Psoas muscle (tissue), 8 donors: Measurements from ENCODE around the gene RPS3. TPM values are rescaled to one million over a fixed set of nuclear protein-coding genes. Genes with fewer than 3 reads are reported as not detected.
A peak's percentile ranks its signal among the peaks of the same experiment; 100 is the strongest.

Experiments
- ATAC-seq, 4 donors: fragments of 200-7000 bp; cut with Tn5 transposase; one replicate each; pipeline ENCODE4 v1.9.1; 2020; ENCODE audit warnings: moderate library complexity in 3 of 4, mild to moderate bottlenecking in 2 of 4
- DNase-seq, 2 donors: peaks; one replicate each; pipeline ENCODE4 v3.0.0-alpha.2; 2020
- H3K27ac ChIP-seq: fragments of 200-600 bp; one replicate; pipeline ENCODE4 v1.8.0; 2022
- H3K27me3 ChIP-seq, 3 donors: fragments of 200-600 bp in 1 of 3; one replicate each; pipeline versions ENCODE4 v1.6.1 to v1.8.0; 2013 to 2022; ENCODE audit warnings: low read length in 2 of 3, mild to moderate bottlenecking in 2 of 3, moderate library complexity in 1 of 3; ENCODE audit not compliant: insufficient read depth in 3 of 3
- H3K36me3 ChIP-seq, 2 donors: fragments of 200-600 bp in 1 of 2; one replicate each; pipeline versions ENCODE4 v1.6.1 to v1.8.0; 2013 to 2022; ENCODE audit warnings: low read depth in 1 of 2, mild to moderate bottlenecking in 1 of 2, moderate library complexity in 1 of 2; ENCODE audit not compliant: insufficient read depth in 1 of 2
- H3K4me1 ChIP-seq: fragments of 200-600 bp; one replicate; pipeline ENCODE4 v1.8.0; 2022
- H3K4me3 ChIP-seq: fragments of 200-600 bp; one replicate; pipeline ENCODE4 v1.8.0; 2022; ENCODE audit warnings: mild to moderate bottlenecking
- H3K9me3 ChIP-seq: fragments of 200-600 bp; one replicate; pipeline ENCODE4 v1.8.0; 2022
- WGBS, 3 donors: extraction: QIAGEN DNeasy Blood & Tissue Kit; methylation state at CpG; one replicate each; pipeline versions ENCODE4 v1.1.6 to v1.1.7; 2013; 5-methylcytosine and 5-hydroxymethylcytosine counted together
- intact Hi-C, 2 donors: fragments of 100-400 bp; cut with DNase I; formaldehyde crosslinking; loops; one replicate each; pipeline versions ENCODE4 v1.11.0 to v1.14.2; 2022
- polyA plus RNA-seq, 3 donors: library from polyadenylated mRNA; stranded (reverse); fragments of 200-250 nt; gene quantifications; one replicate each; pipeline ENCODE4 v1.2.3, GENCODE V29; 2013
- total RNA-seq, 4 donors: library from RNA; stranded (reverse); fragmentation: NEBNext Ultra II Directional in 2 of 4; extraction: Animal tissue kit (Norgen Biotek cat#: 25700) in 2 of 4; gene quantifications; one replicate each; pipeline versions ENCODE4 v1.2.1 to v1.2.4, GENCODE V29; 2021 to 2023
- TF ChIP-seq, protein P1 (sequence below): fragments of 200-600 bp; IDR thresholded peaks from one replicate; pipeline ENCODE4 v1.8.0; 2022; ENCODE audit warnings: antibody characterized with exemption
- donor health status: healthy with polysubstance abuse.
- donor health status: DM: no; HTN: no; CAD: no; lungs with moderate emphysema.
- donor health status: Bipolar disorder and iron deficiency.
- donor health status: healthy.
- donor health status: DM: yes; HTN: yes; CAD: no.
- donor health status: DM: no; HTN: no; CAD: no.
- donor health status: DM: no; HTN: no; CAD: no.
- donor health status: DM: yes; HTN: yes; CAD: no.

Gene RPS3
- total and polyA plus RNA-seq, 7 donors: 807 to 2,132 (median 1,216) TPM

DNA sequence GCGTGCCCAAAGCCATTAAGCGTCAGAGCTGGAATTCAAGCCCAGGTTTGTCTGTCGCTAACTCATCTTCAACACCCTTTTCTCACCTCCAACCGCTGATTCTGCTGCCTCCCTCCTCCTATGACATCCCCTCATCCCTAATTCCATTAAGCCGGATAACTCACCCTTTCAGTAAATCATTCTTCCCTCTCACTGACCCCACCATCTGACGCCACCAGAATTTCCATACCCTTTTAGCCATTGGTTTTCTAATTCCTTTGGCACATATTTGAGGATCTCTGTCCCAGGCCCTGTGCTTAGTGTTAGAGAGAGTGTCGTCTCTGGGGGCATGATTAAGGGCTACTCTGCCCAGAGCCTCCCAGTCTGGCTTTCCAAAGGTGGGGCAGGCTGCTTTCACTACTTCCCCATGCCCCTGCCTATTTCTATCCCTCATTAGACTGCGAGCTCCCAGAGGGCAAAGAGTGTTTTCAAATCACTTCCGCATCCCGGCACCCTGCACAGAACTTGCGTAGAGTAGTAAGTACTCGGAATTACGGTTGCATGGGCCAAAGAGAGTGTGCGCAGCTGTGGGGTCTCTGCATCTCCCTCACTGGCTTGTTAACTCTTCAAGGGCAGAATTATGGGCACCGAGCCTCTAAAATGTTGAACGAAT is 29.8 kb downstream of the RPS3 start:
- WGBS, 3 donors: 71 to 79% (median 75%) methylated on average over 16 of the region's 16 CpGs
- intact Hi-C loops: no loop called here
- TF ChIP-seq, protein P1, sequence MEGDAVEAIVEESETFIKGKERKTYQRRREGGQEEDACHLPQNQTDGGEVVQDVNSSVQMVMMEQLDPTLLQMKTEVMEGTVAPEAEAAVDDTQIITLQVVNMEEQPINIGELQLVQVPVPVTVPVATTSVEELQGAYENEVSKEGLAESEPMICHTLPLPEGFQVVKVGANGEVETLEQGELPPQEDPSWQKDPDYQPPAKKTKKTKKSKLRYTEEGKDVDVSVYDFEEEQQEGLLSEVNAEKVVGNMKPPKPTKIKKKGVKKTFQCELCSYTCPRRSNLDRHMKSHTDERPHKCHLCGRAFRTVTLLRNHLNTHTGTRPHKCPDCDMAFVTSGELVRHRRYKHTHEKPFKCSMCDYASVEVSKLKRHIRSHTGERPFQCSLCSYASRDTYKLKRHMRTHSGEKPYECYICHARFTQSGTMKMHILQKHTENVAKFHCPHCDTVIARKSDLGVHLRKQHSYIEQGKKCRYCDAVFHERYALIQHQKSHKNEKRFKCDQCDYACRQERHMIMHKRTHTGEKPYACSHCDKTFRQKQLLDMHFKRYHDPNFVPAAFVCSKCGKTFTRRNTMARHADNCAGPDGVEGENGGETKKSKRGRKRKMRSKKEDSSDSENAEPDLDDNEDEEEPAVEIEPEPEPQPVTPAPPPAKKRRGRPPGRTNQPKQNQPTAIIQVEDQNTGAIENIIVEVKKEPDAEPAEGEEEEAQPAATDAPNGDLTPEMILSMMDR: no peak
- Histone ChIP-seq H3K36me3 (no peaks in the 10 kb centered on the region), H3K27ac (no peak overlapping the region), H3K4me1 (no peaks in the 10 kb centered on the region), H3K4me3 (peak overlapping the region; percentile 65), H3K27me3 (peaks cover 0 to 53% (median 14%) of the 10 kb centered on the region in 3 donors), H3K9me3 (no peaks in the 10 kb centered on the region)
- peak in 1 of 2 donors; percentile 3 for DNase-seq
- no peak for ATAC-seq

DNA sequence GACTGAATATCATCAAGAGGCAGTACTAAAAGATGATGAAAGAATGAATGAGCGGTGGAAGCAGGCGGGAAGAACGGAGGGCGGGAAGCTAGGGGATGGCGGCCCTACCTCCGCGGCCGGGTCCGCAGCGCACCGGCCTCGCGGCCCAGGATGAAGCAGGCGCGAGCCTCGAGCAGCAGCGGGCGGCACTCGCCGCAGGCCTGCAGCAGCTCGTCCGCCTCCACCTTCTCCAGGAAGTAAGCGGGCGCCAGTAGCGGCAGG is 30.3 kb downstream of the RPS3 start:
- Histone ChIP-seq H3K36me3 (no peaks in the 10 kb centered on the region), H3K4me3 (peak overlapping the region; percentile 51), H3K27me3 (peaks cover 0 to 53% (median 14%) of the 10 kb centered on the region in 3 donors), H3K27ac (no peak overlapping the region), H3K4me1 (no peaks in the 10 kb centered on the region), H3K9me3 (no peaks in the 10 kb centered on the region)
- intact Hi-C loops: no loop called here
- TF ChIP-seq, protein P1: no peak
- 22 to 34% (median 28%) methylated on average over 11 to 25 of the region's 25 CpGs for WGBS, 3 donors
- DNase-seq (no peak), ATAC-seq (no peak)

DNA sequence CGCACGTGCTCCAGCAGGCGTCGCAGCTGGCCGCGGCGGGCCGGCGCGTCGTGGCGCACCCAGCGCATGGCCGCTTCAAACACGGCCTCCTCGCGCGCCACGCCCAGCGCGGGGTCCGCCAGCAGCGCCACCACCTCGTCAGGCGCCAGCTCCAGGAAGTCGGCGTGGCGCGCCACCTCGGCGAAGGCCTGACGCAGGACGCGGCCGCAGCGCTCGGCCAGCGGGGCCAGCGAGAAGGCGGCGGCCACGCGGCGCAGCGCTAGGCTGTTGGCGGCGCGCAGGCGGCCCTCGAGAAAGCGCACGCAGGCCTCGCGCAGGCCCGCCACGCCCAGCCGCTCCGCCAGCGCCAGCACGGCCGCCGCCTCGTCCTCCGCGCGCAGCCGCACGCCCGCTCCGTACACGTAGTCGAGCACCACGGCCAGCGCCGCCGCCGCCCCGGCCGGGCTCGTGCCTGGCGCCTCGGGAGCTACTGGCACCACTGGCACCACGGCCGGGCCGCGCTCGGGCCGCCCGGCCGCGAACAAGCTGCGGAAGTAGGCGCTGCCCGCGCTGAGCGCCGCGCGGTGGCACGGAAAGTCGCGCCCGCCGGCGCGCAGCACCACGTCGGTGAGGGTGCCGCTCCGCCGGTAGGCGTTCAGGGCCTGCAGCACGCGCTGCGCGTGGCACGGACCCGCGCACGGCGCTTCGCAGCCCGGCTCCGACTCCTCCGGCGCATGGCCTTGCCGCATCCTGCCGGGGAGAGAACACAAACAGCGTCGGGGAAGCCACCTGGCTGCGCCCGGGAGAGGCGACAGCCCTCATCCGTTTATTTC is 30.8 kb downstream of the RPS3 start:
- Histone ChIP-seq H3K27me3 (peaks cover 0 to 53% (median 14%) of the 10 kb centered on the region in 3 donors), H3K36me3 (peaks cover 0 to 1% of the 10 kb centered on the region in 2 donors), H3K27ac (no peak overlapping the region), H3K4me3 (peak overlapping the region; percentile 51), H3K4me1 (no peaks in the 10 kb centered on the region), H3K9me3 (no peaks in the 10 kb centered on the region)
- TF ChIP-seq, protein P1: no peak
- DNase-seq (peak; percentile 74 to 80), ATAC-seq (peak; percentile 38 to 68 (median 48))
- intact Hi-C loops: no loop called here
- 0 to 1% (median 1%) methylated on average over 85 to 134 of the region's 134 CpGs for WGBS, 3 donors

DNA sequence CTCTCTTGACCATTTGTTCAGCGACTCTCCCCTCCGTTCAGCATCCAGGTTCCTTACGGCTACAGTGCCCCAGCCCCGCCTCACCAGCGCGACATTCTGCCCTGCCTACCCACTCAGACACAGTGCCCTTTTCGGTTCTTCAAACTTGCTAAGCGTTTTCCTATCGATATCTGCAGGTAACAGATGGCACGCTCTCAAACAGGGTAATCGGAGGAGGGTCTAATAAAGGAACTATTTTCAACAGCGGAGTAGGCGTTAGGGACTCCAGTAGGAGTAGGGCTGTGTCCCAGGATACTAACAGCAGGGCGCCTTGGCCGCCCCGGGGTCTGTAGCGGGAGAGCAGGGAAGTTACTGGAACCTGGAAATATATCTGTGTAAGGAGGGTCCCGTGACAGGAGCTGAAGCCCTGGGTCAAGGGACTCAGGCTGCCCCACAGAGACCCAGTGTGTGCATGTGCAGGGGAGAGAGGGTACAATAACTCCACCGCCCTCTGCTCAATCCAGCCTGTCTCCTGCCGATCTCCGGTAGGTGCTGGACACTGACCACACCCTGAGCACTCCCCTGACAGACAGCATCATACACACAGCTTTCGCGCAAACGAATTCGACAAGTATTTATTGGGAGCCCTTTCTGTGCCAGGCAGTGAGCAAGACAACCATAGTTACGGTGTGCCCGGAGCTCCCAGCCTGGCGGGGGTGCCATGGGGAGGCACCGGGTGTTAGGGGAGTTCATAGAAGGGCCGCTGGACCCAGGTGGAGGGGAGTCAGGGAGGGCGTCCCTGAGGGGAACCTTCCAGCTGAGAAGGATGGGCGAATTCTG is 31.6 kb downstream of the RPS3 start:
- no peaks in the 10 kb centered on the region for H3K4me1 ChIP-seq
- peak overlapping the region; percentile 51 for H3K4me3 ChIP-seq
- intact Hi-C loops: no loop called here
- H3K27ac ChIP-seq: no peak overlapping the region
- peaks cover 0 to 8% of the 10 kb centered on the region in 2 donors for H3K36me3 ChIP-seq
- DNase-seq (peak; percentile 10 to 39), ATAC-seq (no peak)
- TF ChIP-seq, protein P1: no peak
- 23 to 29% (median 23%) methylated on average over 31 to 32 of the region's 32 CpGs for WGBS, 3 donors
- peaks cover 0 to 53% (median 14%) of the 10 kb centered on the region in 3 donors for H3K27me3 ChIP-seq
- no peaks in the 10 kb centered on the region for H3K9me3 ChIP-seq
